ENCODE data around the gene SYTL1.

SYTL1 gene, protein sequence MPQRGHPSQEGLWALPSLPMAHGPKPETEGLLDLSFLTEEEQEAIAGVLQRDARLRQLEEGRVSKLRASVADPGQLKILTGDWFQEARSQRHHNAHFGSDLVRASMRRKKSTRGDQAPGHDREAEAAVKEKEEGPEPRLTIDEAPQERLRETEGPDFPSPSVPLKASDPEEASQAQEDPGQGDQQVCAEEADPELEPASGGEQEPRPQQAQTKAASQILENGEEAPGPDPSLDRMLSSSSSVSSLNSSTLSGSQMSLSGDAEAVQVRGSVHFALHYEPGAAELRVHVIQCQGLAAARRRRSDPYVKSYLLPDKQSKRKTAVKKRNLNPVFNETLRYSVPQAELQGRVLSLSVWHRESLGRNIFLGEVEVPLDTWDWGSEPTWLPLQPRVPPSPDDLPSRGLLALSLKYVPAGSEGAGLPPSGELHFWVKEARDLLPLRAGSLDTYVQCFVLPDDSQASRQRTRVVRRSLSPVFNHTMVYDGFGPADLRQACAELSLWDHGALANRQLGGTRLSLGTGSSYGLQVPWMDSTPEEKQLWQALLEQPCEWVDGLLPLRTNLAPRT

DNA sequence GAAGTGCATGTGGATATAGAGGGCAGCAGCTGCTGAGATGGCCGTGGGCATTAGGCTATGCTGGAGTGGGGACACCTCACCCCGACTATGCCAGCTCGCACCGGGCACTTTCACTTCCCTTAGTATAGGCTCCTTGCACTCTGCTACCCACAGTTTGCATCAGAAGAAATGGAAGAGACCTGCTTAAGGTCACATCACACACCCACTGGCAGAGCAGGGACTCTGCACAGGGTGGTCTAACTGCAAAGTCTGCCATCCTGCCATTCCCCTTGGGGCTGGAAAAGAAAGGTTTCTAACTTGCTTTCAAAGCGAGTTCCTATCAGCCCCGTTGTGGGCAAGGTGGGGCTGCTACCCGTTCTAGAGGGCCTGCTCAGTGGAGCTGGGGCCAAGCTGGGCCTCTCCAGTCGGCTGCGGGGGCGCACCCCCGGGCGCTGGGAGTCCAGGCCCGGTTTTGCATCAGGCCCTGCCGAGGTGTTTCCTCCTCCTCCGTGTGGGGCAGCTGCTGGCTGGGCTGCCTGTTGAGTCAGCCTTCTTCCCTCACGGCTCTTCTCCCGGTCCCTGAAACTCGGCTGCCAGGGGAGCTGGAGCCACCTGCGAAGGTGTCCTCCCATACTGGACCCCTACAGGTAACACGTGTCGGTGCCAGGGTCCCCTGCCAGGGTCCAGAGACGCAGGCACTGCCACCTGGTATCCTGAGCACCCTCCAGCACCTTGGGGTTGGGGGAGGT is at the start of gene SYTL1:
Gene SYTL1 (plus strand): TSS at position 498 of the 728 bp plus-strand sequence. CDS start 3,313 bp downstream, outside the sequence.
- DNase-seq: peak; percentile 32

DNA sequence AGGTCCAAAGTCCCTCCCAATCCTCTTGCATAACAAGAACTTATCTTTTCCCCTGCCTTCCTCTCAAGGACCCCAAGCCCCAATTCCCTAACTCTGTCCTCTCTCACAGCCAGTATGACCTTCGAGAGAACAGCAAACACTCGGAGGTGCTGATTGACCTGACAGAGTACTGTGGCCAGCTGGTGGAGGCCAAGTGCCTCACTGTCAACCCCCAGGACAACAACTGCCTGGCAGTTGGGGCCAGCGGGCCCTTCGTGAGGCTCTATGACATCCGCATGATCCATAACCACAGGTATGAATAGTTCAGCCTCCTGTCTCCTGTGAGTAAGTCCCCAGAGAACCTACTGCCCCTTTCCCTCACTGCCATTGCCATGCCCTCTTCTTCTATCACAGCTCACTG is 49.7 kb upstream of the SYTL1 start:
- peak; percentile 66 for DNase-seq

DNA sequence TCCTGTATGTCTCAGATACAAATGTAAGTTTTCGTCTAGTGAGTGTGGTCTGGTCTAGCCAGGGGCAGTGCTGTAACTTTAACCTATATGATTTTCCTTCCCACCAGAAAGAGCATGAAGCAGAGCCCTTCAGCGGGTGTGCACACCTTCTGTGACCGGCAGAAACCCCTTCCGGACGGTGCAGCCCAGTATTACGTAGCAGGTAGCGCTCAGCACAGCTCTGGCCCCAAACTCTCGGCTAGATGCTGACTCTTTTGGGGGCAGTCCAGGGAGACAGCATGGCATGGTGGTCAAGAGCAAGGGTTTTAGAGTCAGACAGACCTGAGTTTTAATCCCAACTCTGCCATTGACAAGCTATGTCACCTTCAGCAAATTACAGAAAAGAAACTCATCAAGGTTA is 47.9 kb upstream of the SYTL1 start:
- no peak for DNase-seq

DNA sequence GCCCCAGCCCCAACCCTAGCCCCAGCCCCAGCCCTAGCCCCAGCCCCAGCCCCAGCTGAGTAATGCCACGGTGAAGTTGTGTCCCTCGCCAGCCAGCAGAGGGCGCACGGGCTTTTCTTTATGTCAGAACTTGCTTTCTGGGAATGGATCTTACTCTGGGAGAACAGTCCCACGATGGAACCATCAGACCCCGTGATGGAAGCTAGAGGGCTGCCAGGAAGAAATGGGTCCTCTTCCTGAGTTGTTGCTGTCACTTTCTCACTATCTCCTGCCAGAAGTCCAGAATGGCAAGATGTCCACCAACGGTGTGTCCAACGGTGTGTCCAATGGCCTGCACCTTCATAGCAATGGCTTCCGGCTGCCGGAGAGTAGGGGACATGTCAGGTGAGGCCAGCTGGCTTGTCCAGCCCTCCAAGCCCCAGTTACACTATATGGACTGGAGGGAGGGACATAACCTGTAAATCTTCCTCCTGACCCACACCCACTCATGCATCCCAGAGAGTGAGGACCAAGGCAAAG is 45.0 kb upstream of the SYTL1 start:
- DNase-seq: peak; percentile 41

DNA sequence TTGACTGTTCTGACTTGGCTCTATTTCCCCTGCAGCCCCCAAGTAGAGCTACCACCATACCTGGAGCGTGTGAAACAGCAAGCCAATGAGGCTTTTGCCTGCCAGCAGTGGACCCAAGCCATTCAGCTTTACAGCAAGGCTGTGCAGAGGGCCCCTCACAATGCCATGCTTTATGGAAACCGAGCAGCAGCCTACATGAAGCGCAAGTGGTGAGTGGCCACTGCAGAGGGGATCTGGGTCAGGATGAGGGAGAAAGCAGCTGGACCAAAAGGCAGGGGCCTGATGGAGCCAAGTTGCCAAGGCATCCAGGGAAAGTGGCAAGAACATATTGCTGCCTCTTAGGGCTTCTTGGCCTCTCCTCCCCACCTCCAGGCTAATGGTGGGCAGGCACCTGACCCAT is 43.9 kb upstream of the SYTL1 start:
- DNase-seq: no peak

DNA sequence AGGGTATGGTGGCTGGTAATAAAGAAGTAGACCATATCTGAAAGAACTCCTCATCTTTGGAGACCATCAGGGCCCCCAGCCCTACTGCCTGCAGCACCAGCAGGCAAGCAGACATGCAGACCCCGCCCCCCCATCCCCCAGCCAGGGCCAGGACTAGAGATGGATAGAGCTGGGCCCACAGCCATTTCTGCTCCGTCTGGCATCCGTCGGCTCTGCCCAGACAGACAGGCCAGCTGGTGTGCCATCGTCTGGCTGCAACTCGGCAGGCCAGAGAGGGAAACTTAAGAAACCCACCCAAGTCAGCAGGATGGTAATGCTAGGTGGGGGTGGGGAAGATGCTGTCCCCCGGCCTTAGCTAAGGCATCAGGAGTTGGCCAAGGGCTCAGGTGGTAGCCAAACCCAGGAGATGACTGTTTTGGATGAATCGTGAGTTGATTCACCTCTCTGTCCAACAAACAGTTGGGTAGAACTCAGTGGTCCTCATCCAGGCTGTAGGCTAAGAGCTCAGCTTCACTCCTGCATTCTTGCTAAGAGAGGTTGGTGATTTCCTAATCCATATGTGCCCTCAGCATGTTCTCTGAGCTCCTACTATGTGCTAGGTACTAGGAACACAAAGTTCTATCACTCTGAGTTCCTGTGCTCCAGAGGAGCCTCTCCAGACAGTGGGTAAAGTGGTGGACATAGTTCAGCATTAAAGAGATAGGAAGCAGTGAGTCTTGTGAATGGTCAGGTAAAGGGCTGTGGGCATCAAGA is 43.0 kb upstream of the SYTL1 start:
- DNase-seq: no peak

DNA sequence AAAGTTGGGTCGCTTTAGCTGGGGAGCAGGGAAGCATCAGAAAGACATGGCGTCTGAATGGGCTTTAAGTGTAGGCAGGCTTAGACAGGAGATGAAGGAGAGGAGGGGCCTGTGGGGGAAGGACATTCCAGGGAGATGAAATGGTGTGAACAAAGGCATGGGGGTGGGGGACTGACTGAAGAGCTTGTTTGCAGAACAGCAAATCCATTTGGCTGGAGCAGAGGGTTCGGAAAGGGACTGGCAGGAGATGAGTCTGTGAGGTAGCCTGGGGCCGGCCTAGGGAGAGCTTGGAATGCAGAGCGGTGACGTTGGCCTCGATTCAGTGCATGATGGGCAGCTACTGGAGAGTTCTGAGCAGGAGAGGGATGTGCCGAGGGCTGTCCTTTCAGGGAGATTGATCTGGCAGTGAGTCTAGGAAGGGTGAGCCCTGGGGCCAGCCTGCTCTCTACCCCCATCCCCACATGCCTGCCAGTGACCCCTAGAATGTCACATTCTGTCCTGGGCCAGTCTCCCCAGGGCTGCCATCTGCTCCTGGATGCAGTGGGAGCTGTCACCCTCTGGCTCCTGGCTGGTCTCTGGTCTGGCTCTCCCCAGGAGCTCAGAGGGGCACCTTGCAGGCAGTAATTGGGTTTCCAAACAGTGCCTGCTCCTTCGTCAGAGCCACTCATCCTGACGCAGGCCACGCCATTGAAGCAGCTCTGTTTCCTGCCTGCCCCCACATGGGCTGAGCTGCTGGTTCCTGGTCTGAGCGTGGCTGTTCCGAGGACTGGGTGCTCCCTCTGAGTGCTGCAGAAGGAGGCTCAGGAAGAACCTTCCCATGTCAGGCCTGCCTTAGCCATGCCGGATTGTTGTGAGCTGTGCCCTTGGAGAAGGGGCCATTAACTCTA is 42.2 kb upstream of the SYTL1 start:
- peak; percentile 100 for DNase-seq

DNA sequence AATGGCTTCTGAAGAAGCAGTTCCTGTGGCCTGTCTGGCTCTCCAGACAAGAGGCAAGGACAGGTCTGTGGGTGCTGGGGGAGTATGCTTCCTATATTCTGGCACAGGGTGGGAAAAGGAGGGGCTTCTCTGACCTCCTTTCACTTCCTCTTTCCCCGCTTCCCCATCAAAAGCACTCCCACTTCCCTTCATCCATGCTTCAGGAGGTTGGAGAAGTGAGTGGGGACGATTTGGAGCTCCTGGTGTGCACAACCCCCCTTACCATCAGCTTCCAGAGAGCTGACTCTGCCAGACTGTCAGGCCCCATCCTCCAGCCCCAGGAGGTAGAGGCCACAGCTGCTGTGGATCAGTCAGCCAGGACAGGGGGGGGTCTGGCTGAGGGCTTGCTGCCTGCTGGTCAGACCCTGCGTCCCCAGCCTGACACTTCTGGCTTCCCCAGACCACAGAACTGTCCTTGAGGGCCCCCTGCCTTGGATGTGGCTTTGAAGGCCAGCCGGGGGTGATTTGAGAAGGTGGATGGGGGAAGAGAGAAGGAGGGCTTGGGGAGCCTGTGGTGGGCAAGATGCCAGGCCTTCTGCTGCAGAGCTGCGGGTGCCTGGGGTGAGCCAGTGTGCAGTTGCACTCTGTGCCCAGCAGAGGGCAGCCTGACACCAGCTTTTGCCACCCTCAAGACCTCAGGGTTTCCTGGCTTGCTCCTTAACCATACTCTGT is 41.3 kb upstream of the SYTL1 start:
- DNase-seq: peak; percentile 87

DNA sequence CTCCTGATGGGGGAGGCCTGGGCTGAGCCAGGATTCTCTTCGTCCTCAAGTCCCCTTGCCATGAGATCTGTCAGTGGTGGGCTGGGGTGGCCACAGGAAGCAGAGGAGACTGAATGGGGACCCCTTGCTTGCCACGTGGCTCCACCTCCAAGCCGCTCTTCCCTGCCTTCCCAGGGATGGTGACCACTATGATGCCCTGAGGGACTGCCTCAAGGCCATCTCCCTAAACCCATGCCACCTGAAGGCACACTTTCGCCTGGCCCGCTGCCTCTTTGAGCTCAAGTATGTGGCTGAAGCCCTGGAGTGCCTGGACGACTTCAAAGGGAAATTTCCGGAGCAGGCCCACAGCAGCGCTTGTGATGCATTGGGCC is 40.8 kb upstream of the SYTL1 start:
- DNase-seq: no peak

DNA sequence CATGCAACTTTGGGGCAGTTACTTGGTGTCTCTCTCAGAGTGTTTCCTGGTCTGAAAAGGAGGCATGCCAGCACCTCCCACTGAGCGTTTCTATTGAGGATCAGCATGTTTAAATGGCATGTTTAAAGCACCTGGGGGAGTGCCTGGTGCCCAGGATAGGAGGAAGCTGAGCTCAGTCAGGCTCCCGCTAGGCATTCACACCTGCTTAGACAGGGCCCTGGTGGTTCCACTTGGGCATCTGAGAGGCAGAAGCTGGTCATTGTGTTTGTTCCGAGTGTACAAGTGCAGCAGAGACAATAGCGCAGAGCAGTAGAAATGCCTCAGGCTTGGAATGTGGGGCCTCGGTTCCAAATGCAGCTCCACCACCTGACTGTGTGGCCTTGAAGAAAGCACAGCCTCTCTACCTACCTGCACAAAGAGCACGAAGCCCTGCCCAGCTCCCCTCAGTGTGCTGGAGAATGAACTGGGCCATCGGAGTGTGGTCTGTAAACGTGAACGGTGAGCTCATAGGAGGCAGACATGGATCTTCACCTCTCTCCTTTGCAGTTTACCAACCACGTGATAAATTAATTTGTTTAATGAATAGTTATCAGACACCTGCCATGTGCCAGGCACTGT is 40.1 kb upstream of the SYTL1 start:
- DNase-seq: no peak

DNA sequence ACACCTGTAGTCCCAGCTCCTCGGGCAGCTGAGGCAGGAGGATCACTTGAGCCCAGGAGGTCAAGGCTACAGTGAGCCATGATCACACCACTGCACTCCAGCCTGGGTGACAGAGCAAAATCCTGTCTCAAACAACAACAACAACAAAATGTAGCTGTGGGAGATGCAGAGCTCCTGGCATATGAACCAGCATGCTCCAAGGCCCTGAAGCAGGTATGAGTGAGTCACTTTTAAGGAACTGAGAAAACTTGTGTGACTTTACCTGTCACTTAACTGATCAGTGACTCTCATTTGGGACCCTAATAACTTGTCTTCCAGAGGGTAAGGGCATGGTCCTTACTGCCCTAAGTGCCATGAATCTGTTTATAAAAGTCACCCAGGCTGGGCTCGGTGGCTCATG is 39.2 kb upstream of the SYTL1 start:
- DNase-seq: no peak

DNA sequence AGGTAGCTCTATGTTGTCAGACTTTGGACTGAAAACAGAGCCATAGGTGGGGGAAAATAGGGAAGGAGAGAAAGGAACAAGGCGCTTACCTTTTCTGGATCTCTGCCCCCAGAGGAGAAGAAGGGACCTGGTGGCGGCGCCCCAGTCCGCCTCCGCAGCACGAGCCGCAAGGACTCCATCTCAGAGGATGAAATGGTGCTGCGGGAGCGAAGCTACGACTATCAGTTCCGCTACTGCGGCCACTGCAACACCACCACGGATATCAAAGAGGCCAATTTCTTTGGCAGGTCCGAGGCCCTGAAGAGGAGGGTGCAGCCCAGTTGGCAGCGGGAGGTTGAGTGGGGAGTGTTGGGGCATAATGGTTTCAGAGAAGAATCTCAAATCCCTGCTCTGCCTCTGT is 38.3 kb upstream of the SYTL1 start:
- DNase-seq: no peak

DNA sequence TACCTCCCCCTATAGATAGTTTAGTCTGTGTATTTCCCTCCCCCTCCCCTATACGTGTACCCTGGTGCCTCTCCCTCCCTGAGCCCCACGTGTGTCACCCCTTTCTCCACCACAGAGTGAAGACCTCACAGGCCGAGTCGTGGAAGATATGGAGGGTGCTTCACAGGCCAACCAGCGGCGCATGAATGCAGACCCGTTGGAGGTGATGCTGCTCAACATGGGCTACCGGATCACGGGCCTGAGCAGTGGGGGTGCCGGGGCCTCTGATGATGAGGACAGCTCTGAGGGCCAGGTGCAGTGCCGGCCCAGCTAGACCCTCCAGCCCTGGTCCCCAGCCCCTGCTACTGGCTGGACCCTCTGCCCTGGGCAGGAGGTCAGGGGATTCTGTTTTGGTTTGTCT is 35.8 kb upstream of the SYTL1 start:
- no peak for DNase-seq

DNA sequence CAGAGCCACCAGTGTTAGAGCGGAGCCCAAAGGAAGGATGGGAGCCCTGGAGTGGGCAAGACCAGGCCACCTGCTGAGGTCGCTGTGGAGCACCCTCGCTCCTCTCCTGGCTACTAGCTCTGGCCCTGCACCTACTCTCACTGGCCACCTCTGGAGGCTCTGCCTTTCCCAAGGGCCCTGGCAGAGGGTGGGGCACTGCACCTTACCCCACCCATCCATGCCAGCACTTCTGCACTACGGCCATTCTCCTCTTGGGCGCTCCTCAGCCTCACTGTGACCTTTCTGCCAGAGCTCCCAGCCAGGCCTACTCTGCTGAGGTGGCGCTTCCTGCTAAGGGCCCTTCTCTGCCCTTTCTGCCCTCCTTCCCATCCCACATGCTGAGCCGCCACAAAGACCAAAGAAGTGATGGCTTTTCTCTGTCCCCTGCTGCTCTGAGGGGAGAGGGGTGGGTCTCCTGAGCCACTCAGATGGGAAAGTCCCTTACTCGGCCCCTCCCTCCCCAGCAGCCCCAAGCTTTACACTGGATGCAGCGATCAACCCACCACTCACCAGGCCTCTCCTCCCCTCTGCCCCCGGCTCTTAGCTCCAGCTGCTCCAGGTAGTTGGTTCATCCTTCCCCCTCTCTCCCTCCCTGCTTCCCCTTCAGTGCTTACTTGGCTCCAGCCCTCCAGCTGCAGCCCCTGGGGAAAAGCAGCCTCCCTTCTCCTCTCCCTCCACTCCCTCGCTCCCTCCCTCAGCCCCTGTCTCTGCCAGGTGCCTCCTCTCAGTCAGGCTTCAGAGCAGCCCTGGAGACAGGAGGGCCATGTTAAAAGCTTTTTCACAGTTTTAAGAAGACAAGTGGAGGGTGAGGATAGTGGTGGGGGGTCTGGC is 34.7 kb upstream of the SYTL1 start:
- no peak for DNase-seq

DNA sequence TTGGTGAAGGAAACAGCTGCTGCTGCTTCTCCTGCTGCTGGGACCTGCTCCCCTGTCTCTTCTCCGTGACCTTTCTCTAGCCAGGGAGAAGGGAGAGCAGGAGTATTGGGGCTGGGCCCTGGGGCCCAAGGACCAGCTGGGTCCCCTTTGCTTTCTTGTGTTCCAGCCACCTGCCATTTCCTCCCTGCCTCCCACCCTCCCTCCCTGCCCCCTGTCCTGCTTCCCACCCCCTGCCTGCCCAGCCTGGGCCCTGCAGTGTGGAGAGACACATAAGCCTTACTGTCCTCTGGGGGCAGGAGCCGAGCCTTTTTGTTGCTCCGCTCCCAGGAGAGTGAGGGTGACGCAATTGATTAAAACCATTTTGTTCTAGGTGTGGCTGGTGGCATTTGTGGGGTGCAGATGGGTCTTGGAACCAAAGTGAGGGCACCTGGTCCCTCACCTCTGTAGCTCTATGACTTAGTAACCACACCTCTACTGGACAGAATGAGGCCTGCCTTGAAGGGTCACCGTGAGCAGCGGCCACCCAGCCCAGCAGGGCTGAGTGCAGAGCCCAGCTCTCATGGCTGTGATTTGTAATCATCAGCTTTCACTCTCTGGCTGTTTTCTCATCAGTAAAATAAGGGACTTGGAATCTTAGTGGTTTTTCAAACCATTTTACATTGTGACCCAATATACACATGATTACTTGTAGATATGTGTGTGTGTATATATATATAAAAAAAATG is 33.8 kb upstream of the SYTL1 start:
- no peak for DNase-seq

DNA sequence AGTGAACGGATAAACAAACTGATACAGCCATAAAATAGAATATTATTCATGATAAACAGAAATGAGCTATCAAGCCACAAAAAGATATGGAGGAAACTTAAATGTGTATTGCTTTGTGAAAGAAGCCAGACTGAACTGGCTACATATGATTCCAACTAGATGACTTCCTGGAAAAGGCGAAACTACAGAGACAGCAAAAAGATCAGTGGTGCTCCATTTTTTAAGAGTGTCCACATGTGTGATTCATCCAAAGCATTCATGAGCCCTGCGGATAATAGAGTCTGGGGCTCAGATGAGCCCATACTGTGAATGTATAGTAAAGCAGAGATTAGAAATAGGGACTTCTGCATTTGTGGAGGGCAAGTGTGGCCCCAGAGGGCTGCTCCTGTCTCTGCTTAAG is 27.7 kb upstream of the SYTL1 start:
- DNase-seq: no peak

DNA sequence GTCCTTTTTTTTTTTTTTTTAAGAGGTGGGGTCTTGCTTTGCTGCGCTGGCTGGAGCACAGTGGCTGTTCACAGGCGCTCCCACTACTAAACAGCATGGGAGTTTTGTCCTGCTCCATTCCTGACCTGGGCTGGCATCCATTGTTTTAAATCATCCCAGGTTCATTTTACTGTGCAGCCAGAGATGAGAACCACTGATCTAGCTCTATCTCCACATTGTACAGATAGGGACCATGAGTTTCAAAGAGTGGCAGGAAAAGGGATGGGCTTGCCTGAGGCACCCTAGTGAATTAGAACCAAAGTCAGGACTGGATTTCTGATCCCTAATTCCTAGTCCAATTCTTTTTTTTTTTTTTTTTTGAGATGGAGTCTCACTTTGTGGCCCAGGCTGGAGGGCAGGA is 27.1 kb upstream of the SYTL1 start:
- DNase-seq: no peak

DNA sequence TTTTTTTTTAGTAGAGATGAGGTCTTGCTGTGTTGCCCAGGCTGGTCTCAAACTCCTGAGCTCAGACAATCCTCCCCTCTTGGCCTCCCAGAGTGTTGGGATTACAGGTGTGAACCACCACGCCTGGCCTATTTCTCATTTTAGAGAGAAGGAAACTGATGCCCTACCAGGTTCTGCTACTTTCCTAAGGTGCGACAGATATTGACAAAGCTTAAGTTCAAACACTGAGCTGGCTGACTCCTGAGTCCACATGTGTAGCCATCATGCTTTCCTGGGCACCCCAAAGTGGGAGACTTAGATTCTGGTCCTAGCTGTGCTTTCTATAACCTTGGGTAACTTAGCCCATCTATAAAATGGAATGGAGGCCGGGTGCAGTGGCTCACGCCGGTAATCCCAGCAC is 25.0 kb upstream of the SYTL1 start:
- no peak for DNase-seq

DNA sequence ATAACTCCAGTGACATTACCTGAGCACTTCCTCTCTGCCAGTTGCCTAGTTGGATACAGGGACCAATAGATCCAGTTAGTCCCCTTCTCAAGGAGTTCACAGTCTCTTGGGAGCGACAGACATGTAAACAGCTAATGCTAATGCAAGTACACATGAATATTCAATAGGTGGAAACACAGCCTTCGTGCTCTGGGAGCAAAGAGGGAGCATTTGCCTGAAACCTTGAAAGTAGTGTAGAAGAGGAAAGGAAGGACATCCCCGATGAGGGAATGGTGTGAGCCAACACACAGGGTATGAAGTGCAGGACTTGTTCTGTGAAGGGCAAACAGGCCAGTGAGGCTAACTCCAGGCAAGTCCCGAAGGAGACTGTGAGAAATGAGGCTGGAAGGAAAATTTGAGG is 23.7 kb upstream of the SYTL1 start:
- DNase-seq: no peak
